Liver (tissue), 9 donors: ENCODE measurements around the gene DEGS2. TPM values are rescaled to one million over a fixed set of nuclear protein-coding genes. Genes with fewer than 3 reads are reported as not detected.

Experiments used
- DNase-seq: peaks from one replicate; pipeline ENCODE4 v3.0.0-alpha.2; 2017; ENCODE audit warnings: low spot score
- H3K27ac ChIP-seq, 2 donors: one replicate each; pipeline ENCODE4 v1.7.0; 2013; ENCODE audit warnings: inconsistent platforms in 2 of 2, low read length in 2 of 2, control low read depth in 1 of 2, low read depth in 1 of 2, mild to moderate bottlenecking in 1 of 2
- H3K27me3 ChIP-seq, 4 donors: one replicate each; pipeline versions ENCODE4 v1.6.1 to v1.7.0; 2013; ENCODE audit warnings: low read length in 3 of 4, inconsistent platforms in 1 of 4, mild to moderate bottlenecking in 1 of 4, moderate library complexity in 1 of 4; ENCODE audit not compliant: control insufficient read depth in 4 of 4, insufficient read depth in 4 of 4
- H3K36me3 ChIP-seq, 4 donors: one replicate each; pipeline versions ENCODE4 v1.6.1 to v1.7.0; 2013; ENCODE audit warnings: low read length in 3 of 4, mild to moderate bottlenecking in 3 of 4, low read depth in 1 of 4, moderate library complexity in 1 of 4; ENCODE audit not compliant: control insufficient read depth in 4 of 4, insufficient read depth in 3 of 4
- H3K4me1 ChIP-seq, 4 donors: one replicate each; pipeline versions ENCODE4 v1.6.1 to v1.7.0; 2013; ENCODE audit warnings: low read length in 3 of 4, mild to moderate bottlenecking in 3 of 4, moderate library complexity in 1 of 4; ENCODE audit not compliant: control insufficient read depth in 4 of 4, insufficient read depth in 4 of 4
- H3K4me3 ChIP-seq, 3 donors: one replicate each; pipeline versions ENCODE4 v1.6.1 to v1.7.0; 2013; ENCODE audit warnings: low read length in 3 of 3, control low read depth in 1 of 3, low read depth in 1 of 3, mild to moderate bottlenecking in 1 of 3
- H3K9ac ChIP-seq, 2 donors: one replicate each; pipeline ENCODE4 v1.7.0; 2013; ENCODE audit warnings: low read length in 2 of 2, mild to moderate bottlenecking in 2 of 2, moderate library complexity in 2 of 2, control low read depth in 1 of 2, low read depth in 1 of 2
- H3K9me3 ChIP-seq, 4 donors: one replicate each; pipeline versions ENCODE4 v1.6.1 to v1.7.0; 2013; ENCODE audit warnings: low read length in 3 of 4; ENCODE audit not compliant: control insufficient read depth in 4 of 4
- CTCF ChIP-seq: fragments of 150-350 bp; IDR thresholded peaks from 2 replicates; pipeline ENCODE4 v1.5.1; 2017; ENCODE audit warnings: improper control_type of control experiment, low read depth, low read length; ENCODE audit not compliant: missing input control
- EGR1 ChIP-seq, 2 donors: IDR thresholded peaks; 2 replicates each; pipeline ENCODE4 v1.6.1; 2016 to 2018; ENCODE audit warnings: antibody characterized with exemption in 2 of 2, low read depth in 2 of 2
- FOXA1 ChIP-seq: IDR thresholded peaks from 2 replicates; pipeline ENCODE4 v1.6.1; 2016; ENCODE audit warnings: antibody characterized with exemption
- FOXA2 ChIP-seq: IDR thresholded peaks from 2 replicates; pipeline ENCODE4 v1.6.1; 2016; ENCODE audit warnings: antibody characterized with exemption
- GABPA ChIP-seq, 2 donors: IDR thresholded peaks in 1 of 2; conservative IDR thresholded peaks in 1 of 2; 2 replicates each; pipeline ENCODE4 v1.6.1; 2016; ENCODE audit warnings: antibody characterized with exemption in 2 of 2, mild to moderate bottlenecking in 1 of 2, moderate library complexity in 1 of 2
- HNF4A ChIP-seq, 2 donors: conservative IDR thresholded peaks; 2 replicates each; pipeline ENCODE4 v1.6.1; 2016; ENCODE audit warnings: antibody characterized with exemption in 2 of 2, mild to moderate bottlenecking in 2 of 2
- HNF4G ChIP-seq: IDR thresholded peaks from 2 replicates; pipeline ENCODE4 v1.6.1; 2016; ENCODE audit warnings: antibody characterized with exemption
- JUND ChIP-seq, 2 donors: IDR thresholded peaks; 2 replicates each; pipeline ENCODE4 v1.6.1; 2016; ENCODE audit warnings: antibody characterized with exemption in 2 of 2
- NR2F2 ChIP-seq: IDR thresholded peaks from 2 replicates; pipeline ENCODE4 v1.6.1; 2016; ENCODE audit warnings: antibody characterized with exemption
- RAD21 ChIP-seq, 2 donors: IDR thresholded peaks; 2 replicates each; pipeline ENCODE4 v1.6.1; 2016; ENCODE audit warnings: antibody characterized with exemption in 2 of 2, mild to moderate bottlenecking in 2 of 2
- RXRA ChIP-seq, 2 donors: IDR thresholded peaks; 2 replicates each; pipeline ENCODE4 v1.6.1; 2017 to 2018; ENCODE audit warnings: antibody characterized with exemption in 2 of 2, mild to moderate bottlenecking in 1 of 2
- SP1 ChIP-seq: IDR thresholded peaks from 2 replicates; pipeline ENCODE4 v1.6.1; 2018; ENCODE audit warnings: antibody characterized with exemption, mild to moderate bottlenecking
- TAF1 ChIP-seq: conservative IDR thresholded peaks from 2 replicates; pipeline ENCODE4 v1.6.1; 2016; ENCODE audit warnings: antibody characterized with exemption, mild to moderate bottlenecking
- YY1 ChIP-seq: IDR thresholded peaks from 2 replicates; pipeline ENCODE4 v1.6.1; 2016; ENCODE audit warnings: antibody characterized with exemption, mild to moderate bottlenecking
- WGBS: extraction: QIAGEN DNeasy Blood & Tissue Kit; methylation state at CpG from one replicate; pipeline ENCODE4 v1.1.7; 2013; 5-methylcytosine and 5-hydroxymethylcytosine counted together
- polyA plus RNA-seq, 2 donors: library from polyadenylated mRNA; stranded (reverse) in 1 of 2; unstranded in 1 of 2; fragments of 200-250 nt in 1 of 2; fragments of >200 nt in 1 of 2; fragmentation: Nextera tagmentation in 1 of 2; extraction: Ambion mirVana in 1 of 2; gene quantifications; one replicate each; pipeline versions ENCODE4 v1.2.1 to v1.2.3, GENCODE V29; 2013 to 2015
- total RNA-seq, 2 donors: library from RNA; depleted of rRNA; stranded (reverse); fragments of >200 nt; gene quantifications; one replicate each; pipeline ENCODE4 v1.2.3, GENCODE V29; 2014
- TF ChIP-seq, protein P1 (sequence below): IDR thresholded peaks from 2 replicates; pipeline ENCODE4 v1.6.1; 2016; ENCODE audit warnings: antibody characterized with exemption
- TF ChIP-seq, protein P2 (sequence below): IDR thresholded peaks from 2 replicates; pipeline ENCODE4 v1.6.1; 2016; ENCODE audit warnings: antibody characterized with exemption
- TF ChIP-seq, protein P3 (sequence below): IDR thresholded peaks from 2 replicates; pipeline ENCODE4 v1.6.1; 2016; ENCODE audit warnings: antibody characterized with exemption
- TF ChIP-seq, protein P4 (sequence below): IDR thresholded peaks from 2 replicates; pipeline ENCODE4 v1.6.1; 2016; ENCODE audit warnings: antibody characterized with exemption, mild to moderate bottlenecking
- donor health status: healthy.
- donor health status: healthy.
- donor health status: healthy.
- donor health status: healthy.
- donor health status: healthy.

Gene DEGS2
- total and polyA plus RNA-seq, 4 donors, result 0.13 to 0.42 (median 0.27) TPM

DNA sequence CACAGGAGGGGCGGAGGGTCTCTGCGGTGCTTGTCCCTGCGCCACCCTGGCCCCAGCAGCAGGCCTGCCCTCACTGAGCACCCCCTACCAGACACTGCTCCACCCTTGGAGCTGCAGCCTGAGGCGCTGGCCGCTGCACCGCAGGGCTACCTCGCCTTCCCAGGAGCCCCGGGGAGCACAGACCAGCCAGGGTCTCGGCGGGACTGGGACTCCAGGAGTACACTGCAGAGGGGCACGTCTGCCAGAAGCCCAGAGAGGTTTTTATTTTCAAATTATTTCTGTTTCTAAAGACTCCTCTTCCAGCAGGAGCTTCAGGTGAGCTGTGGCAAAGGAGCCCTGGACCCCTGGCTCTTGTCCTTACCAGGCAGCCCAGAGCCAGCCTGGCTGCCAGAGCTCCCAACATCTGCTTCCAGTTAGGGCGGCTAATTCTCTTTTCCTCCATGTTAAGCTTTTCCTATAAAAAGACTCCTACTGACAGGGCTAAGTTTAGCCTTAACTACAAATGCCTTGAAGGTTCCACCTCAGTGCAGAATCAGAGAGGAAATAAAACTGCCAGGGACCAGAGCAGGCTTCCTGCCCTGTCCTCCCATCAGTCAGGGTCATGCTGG is 26.4 kb downstream of the DEGS2 start:
- Histone ChIP-seq H3K4me3 (no peak overlapping the region), H3K4me1 (no peaks in the 10 kb centered on the region), H3K36me3 (peaks cover 15 to 55% (median 25%) of the 10 kb centered on the region in 4 donors), H3K27me3 (no peaks in the 10 kb centered on the region), H3K9ac (no peak overlapping the region), H3K9me3 (no peaks in the 10 kb centered on the region), H3K27ac (no peak overlapping the region)
- no peak for TF ChIP-seq HNF4A (conservative IDR thresholded peaks at IDR 0.05)
- no peak for TF ChIP-seq TAF1
- no peak for TF ChIP-seq SP1
- TF ChIP-seq RXRA (IDR thresholded peaks at IDR 0.05), result no peak
- TF ChIP-seq RAD21 (IDR thresholded peaks at IDR 0.05), result no peak
- 97% methylated on average over 12 of the region's 12 CpGs for WGBS
- no peak for DNase-seq

DNA sequence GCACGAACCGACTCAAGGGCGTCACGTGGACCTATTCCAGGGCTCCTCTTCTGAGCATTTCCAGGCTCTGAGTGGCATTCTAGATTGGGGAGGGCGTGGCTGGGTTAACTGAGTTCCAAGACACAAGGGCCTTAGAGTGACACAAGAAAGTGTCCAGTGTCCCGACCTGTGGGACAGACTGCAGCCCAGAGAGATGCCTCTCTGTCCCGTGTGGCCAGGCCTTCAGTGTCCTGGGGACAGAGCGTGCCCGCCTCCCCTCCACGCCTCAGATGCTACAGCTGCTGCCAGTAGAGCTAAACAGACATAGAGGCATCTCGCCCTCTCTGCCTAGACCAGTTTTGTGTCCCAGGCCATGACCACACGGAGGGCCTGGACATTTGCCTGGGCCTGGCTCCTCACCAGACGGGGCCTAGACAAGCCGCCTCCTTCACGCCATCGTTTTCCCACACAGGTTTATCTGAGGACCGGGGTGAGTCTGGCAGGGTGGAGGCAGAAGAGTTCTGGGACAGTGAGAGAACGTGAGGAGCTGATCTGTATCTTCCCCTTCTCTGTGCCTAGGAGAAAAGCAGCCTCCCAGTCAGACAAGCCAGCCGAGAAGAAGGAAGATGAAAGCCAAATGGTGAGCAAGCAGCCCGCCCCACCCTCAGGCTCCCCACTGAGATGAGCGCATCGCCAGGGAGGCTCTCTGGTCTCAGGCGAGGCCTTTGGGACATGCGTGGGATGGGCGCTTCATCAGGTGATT is 27.1 kb downstream of the DEGS2 start:
- Histone ChIP-seq H3K4me3 (no peak overlapping the region), H3K4me1 (no peaks in the 10 kb centered on the region), H3K27me3 (no peaks in the 10 kb centered on the region), H3K9me3 (no peaks in the 10 kb centered on the region), H3K36me3 (peaks cover 15 to 58% (median 24%) of the 10 kb centered on the region in 4 donors), H3K27ac (no peak overlapping the region), H3K9ac (no peak overlapping the region)
- DNase-seq, result no peak
- TF ChIP-seq, protein P1, sequence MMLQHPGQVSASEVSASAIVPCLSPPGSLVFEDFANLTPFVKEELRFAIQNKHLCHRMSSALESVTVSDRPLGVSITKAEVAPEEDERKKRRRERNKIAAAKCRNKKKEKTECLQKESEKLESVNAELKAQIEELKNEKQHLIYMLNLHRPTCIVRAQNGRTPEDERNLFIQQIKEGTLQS, result no peak
- TF ChIP-seq SP1 (no peak), TAF1 (no peak), RAD21 (IDR thresholded peaks at IDR 0.05) (no peak), HNF4A (conservative IDR thresholded peaks at IDR 0.05) (no peak), NR2F2 (no peak), CTCF (no peak), FOXA1 (no peak), JUND (IDR thresholded peaks at IDR 0.05) (no peak), GABPA (IDR thresholded peaks at IDR 0.05 in 1 of 2, conservative IDR thresholded peaks at IDR 0.05 in 1 of 2) (no peak), HNF4G (no peak), FOXA2 (no peak), YY1 (no peak), RXRA (IDR thresholded peaks at IDR 0.05) (no peak), EGR1 (IDR thresholded peaks at IDR 0.05; ENCODE audit: low read depth in 2 of 2) (no peak)
- TF ChIP-seq, protein P2, sequence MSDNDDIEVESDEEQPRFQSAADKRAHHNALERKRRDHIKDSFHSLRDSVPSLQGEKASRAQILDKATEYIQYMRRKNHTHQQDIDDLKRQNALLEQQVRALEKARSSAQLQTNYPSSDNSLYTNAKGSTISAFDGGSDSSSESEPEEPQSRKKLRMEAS, result no peak
- TF ChIP-seq, protein P3, sequence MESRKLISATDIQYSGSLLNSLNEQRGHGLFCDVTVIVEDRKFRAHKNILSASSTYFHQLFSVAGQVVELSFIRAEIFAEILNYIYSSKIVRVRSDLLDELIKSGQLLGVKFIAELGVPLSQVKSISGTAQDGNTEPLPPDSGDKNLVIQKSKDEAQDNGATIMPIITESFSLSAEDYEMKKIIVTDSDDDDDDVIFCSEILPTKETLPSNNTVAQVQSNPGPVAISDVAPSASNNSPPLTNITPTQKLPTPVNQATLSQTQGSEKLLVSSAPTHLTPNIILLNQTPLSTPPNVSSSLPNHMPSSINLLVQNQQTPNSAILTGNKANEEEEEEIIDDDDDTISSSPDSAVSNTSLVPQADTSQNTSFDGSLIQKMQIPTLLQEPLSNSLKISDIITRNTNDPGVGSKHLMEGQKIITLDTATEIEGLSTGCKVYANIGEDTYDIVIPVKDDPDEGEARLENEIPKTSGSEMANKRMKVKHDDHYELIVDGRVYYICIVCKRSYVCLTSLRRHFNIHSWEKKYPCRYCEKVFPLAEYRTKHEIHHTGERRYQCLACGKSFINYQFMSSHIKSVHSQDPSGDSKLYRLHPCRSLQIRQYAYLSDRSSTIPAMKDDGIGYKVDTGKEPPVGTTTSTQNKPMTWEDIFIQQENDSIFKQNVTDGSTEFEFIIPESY, result no peak
- TF ChIP-seq, protein P4, sequence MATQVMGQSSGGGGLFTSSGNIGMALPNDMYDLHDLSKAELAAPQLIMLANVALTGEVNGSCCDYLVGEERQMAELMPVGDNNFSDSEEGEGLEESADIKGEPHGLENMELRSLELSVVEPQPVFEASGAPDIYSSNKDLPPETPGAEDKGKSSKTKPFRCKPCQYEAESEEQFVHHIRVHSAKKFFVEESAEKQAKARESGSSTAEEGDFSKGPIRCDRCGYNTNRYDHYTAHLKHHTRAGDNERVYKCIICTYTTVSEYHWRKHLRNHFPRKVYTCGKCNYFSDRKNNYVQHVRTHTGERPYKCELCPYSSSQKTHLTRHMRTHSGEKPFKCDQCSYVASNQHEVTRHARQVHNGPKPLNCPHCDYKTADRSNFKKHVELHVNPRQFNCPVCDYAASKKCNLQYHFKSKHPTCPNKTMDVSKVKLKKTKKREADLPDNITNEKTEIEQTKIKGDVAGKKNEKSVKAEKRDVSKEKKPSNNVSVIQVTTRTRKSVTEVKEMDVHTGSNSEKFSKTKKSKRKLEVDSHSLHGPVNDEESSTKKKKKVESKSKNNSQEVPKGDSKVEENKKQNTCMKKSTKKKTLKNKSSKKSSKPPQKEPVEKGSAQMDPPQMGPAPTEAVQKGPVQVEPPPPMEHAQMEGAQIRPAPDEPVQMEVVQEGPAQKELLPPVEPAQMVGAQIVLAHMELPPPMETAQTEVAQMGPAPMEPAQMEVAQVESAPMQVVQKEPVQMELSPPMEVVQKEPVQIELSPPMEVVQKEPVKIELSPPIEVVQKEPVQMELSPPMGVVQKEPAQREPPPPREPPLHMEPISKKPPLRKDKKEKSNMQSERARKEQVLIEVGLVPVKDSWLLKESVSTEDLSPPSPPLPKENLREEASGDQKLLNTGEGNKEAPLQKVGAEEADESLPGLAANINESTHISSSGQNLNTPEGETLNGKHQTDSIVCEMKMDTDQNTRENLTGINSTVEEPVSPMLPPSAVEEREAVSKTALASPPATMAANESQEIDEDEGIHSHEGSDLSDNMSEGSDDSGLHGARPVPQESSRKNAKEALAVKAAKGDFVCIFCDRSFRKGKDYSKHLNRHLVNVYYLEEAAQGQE, result no peak
- WGBS, result 94% methylated on average over 25 of the region's 25 CpGs
